ENCODE results near the gene ERCC6.

Gene ERCC6

GRCh38 chr10:49505076-49505475 lies 33.8 kb downstream of the ERCC6 start:
- TF ChIP-seq EZH2phosphoT487 (IDR thresholded peaks at IDR 0.05; ENCODE audit: borderline replicate concordance, low read length) (no peak), CTCF (IDR thresholded peaks at IDR 0.05; ENCODE audit: low read depth, low read length, poor library complexity, severe bottlenecking) (no peak)
- peaks cover 8% of the 10 kb centered on the region for H3K36me3 ChIP-seq (ENCODE audit: control insufficient read depth, low read length)
- H3K4me1 ChIP-seq (ENCODE audit: control insufficient read depth, low read length), result no peaks in the 10 kb centered on the region
- H3K9me3 ChIP-seq (ENCODE audit: control insufficient read depth, insufficient read depth, low read length), result no peaks in the 10 kb centered on the region
- H3K4me3 ChIP-seq (ENCODE audit: low read length), result no peak overlapping the region
- H3K27ac ChIP-seq (ENCODE audit: low read depth, low read length), result no peak overlapping the region
- H3K79me2 ChIP-seq (ENCODE audit: control insufficient read depth, low read length), result no peaks in the 10 kb centered on the region
- no peaks in the 10 kb centered on the region for H3K9me2 ChIP-seq (replicated peaks; ENCODE audit: control insufficient read depth, low read length)
- 0 out of 2 replicates have a peak, but pooled peaks cover 3% of the 10 kb centered on the region for H4K20me1 ChIP-seq (ENCODE audit: control insufficient read depth, insufficient read depth, low read depth, low read length)
- H3F3A ChIP-seq (ENCODE audit: control insufficient read depth, insufficient read depth), result no peaks in the 10 kb centered on the region
- no peaks in the 10 kb centered on the region for H3K27me3 ChIP-seq (ENCODE audit: control insufficient read depth, low read length)
- H3K4me2 ChIP-seq (ENCODE audit: low read length), result no peak overlapping the region

- no peaks in the 10 kb centered on the region for H3F3A ChIP-seq (ENCODE audit: control insufficient read depth, insufficient read depth)
- H3K27ac ChIP-seq (ENCODE audit: low read depth, low read length), result no peak overlapping the region
- peaks cover 8% of the 10 kb centered on the region for H3K36me3 ChIP-seq (ENCODE audit: control insufficient read depth, low read length)
- H4K20me1 ChIP-seq (ENCODE audit: control insufficient read depth, insufficient read depth, low read depth, low read length), result 0 out of 2 replicates have a peak, but pooled peaks cover 3% of the 10 kb centered on the region
- no peaks in the 10 kb centered on the region for H3K4me1 ChIP-seq (ENCODE audit: control insufficient read depth, low read length)
- no peaks in the 10 kb centered on the region for H3K27me3 ChIP-seq (ENCODE audit: control insufficient read depth, low read length)
- no peak for TF ChIP-seq CTCF (IDR thresholded peaks at IDR 0.05; ENCODE audit: low read depth, low read length, poor library complexity, severe bottlenecking)
- no peak for TF ChIP-seq EZH2phosphoT487 (IDR thresholded peaks at IDR 0.05; ENCODE audit: borderline replicate concordance, low read length)
- no peak overlapping the region for H3K4me2 ChIP-seq (ENCODE audit: low read length)
- H3K9me3 ChIP-seq (ENCODE audit: control insufficient read depth, insufficient read depth, low read length), result no peaks in the 10 kb centered on the region
- H3K79me2 ChIP-seq (ENCODE audit: control insufficient read depth, low read length), result no peaks in the 10 kb centered on the region
- no peaks in the 10 kb centered on the region for H3K9me2 ChIP-seq (replicated peaks; ENCODE audit: control insufficient read depth, low read length)
- H3K4me3 ChIP-seq (ENCODE audit: low read length), result no peak overlapping the region
These were observed 34.4 kb downstream of the ERCC6 start for GRCh38 chr10:49504528-49504927.

- H3F3A ChIP-seq (ENCODE audit: control insufficient read depth, insufficient read depth), result no peaks in the 10 kb centered on the region
- no peak overlapping the region for H3K4me2 ChIP-seq (ENCODE audit: low read length)
- no peak for TF ChIP-seq EZH2phosphoT487 (IDR thresholded peaks at IDR 0.05; ENCODE audit: borderline replicate concordance, low read length)
- TF ChIP-seq CTCF (IDR thresholded peaks at IDR 0.05; ENCODE audit: low read depth, low read length, poor library complexity, severe bottlenecking), result no peak
- no peaks in the 10 kb centered on the region for H3K9me3 ChIP-seq (ENCODE audit: control insufficient read depth, insufficient read depth, low read length)
- H4K20me1 ChIP-seq (ENCODE audit: control insufficient read depth, insufficient read depth, low read depth, low read length), result no peaks in the 10 kb centered on the region
- no peaks in the 10 kb centered on the region for H3K4me1 ChIP-seq (ENCODE audit: control insufficient read depth, low read length)
- H3K36me3 ChIP-seq (ENCODE audit: control insufficient read depth, low read length), result peaks cover 8% of the 10 kb centered on the region
- no peak overlapping the region for H3K27ac ChIP-seq (ENCODE audit: low read depth, low read length)
- H3K9me2 ChIP-seq (replicated peaks; ENCODE audit: control insufficient read depth, low read length), result no peaks in the 10 kb centered on the region
- no peaks in the 10 kb centered on the region for H3K27me3 ChIP-seq (ENCODE audit: control insufficient read depth, low read length)
- H3K79me2 ChIP-seq (ENCODE audit: control insufficient read depth, low read length), result no peaks in the 10 kb centered on the region
- H3K4me3 ChIP-seq (ENCODE audit: low read length), result no peak overlapping the region
These were observed 36.6 kb downstream of the ERCC6 start for GRCh38 chr10:49502358-49502757.
